Measurements from ENCODE around the gene CACNA2D3.

DNA sequence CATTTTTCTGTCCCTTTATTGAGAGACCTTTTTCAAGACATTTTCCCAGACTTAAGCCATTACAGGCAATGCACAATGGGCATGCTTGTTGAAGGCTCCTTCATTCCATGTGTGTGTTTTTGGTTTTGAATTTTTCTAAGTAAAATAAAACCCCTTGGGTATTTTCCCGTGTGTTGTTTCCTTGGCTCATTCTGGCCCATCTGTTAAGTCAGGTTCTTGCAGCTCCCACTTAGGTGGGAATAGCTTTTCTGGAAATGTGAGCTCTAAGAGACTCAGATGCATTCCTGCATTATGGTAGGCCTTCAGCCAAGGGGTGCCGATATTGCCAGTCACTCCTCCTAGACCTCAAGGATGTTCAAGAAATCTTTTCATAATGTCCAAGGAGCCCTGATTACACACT is 314.9 kb downstream of the CACNA2D3 start:
- no peak for TF ChIP-seq EP300 (IDR thresholded peaks at IDR 0.05)
- TF ChIP-seq, protein P1, sequence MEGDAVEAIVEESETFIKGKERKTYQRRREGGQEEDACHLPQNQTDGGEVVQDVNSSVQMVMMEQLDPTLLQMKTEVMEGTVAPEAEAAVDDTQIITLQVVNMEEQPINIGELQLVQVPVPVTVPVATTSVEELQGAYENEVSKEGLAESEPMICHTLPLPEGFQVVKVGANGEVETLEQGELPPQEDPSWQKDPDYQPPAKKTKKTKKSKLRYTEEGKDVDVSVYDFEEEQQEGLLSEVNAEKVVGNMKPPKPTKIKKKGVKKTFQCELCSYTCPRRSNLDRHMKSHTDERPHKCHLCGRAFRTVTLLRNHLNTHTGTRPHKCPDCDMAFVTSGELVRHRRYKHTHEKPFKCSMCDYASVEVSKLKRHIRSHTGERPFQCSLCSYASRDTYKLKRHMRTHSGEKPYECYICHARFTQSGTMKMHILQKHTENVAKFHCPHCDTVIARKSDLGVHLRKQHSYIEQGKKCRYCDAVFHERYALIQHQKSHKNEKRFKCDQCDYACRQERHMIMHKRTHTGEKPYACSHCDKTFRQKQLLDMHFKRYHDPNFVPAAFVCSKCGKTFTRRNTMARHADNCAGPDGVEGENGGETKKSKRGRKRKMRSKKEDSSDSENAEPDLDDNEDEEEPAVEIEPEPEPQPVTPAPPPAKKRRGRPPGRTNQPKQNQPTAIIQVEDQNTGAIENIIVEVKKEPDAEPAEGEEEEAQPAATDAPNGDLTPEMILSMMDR (IDR thresholded peaks at IDR 0.05) = no peak

All from tibial nerve (tissue), 4 donors.